Liver (tissue), 9 donors: Measurements from ENCODE around the gene ABHD8. TPM values are rescaled to one million over a fixed set of nuclear protein-coding genes. Genes with fewer than 3 reads are reported as not detected.

Source experiments
- DNase-seq: peaks from one replicate; pipeline ENCODE4 v3.0.0-alpha.2; 2017; ENCODE audit warnings: low spot score
- H3K27ac ChIP-seq, 2 donors: one replicate each; pipeline ENCODE4 v1.7.0; 2013; ENCODE audit warnings: inconsistent platforms in 2 of 2, low read length in 2 of 2, control low read depth in 1 of 2, low read depth in 1 of 2, mild to moderate bottlenecking in 1 of 2
- H3K27me3 ChIP-seq, 4 donors: one replicate each; pipeline versions ENCODE4 v1.6.1 to v1.7.0; 2013; ENCODE audit warnings: low read length in 3 of 4, inconsistent platforms in 1 of 4, mild to moderate bottlenecking in 1 of 4, moderate library complexity in 1 of 4; ENCODE audit not compliant: control insufficient read depth in 4 of 4, insufficient read depth in 4 of 4
- H3K36me3 ChIP-seq, 4 donors: one replicate each; pipeline versions ENCODE4 v1.6.1 to v1.7.0; 2013; ENCODE audit warnings: low read length in 3 of 4, mild to moderate bottlenecking in 3 of 4, low read depth in 1 of 4, moderate library complexity in 1 of 4; ENCODE audit not compliant: control insufficient read depth in 4 of 4, insufficient read depth in 3 of 4
- H3K4me1 ChIP-seq, 4 donors: one replicate each; pipeline versions ENCODE4 v1.6.1 to v1.7.0; 2013; ENCODE audit warnings: low read length in 3 of 4, mild to moderate bottlenecking in 3 of 4, moderate library complexity in 1 of 4; ENCODE audit not compliant: control insufficient read depth in 4 of 4, insufficient read depth in 4 of 4
- H3K4me3 ChIP-seq, 3 donors: one replicate each; pipeline versions ENCODE4 v1.6.1 to v1.7.0; 2013; ENCODE audit warnings: low read length in 3 of 3, control low read depth in 1 of 3, low read depth in 1 of 3, mild to moderate bottlenecking in 1 of 3
- H3K9ac ChIP-seq, 2 donors: one replicate each; pipeline ENCODE4 v1.7.0; 2013; ENCODE audit warnings: low read length in 2 of 2, mild to moderate bottlenecking in 2 of 2, moderate library complexity in 2 of 2, control low read depth in 1 of 2, low read depth in 1 of 2
- H3K9me3 ChIP-seq, 4 donors: one replicate each; pipeline versions ENCODE4 v1.6.1 to v1.7.0; 2013; ENCODE audit warnings: low read length in 3 of 4; ENCODE audit not compliant: control insufficient read depth in 4 of 4
- FOXA1 ChIP-seq: IDR thresholded peaks from 2 replicates; pipeline ENCODE4 v1.6.1; 2016; ENCODE audit warnings: antibody characterized with exemption
- FOXA2 ChIP-seq: IDR thresholded peaks from 2 replicates; pipeline ENCODE4 v1.6.1; 2016; ENCODE audit warnings: antibody characterized with exemption
- HNF4A ChIP-seq, 2 donors: conservative IDR thresholded peaks; 2 replicates each; pipeline ENCODE4 v1.6.1; 2016; ENCODE audit warnings: antibody characterized with exemption in 2 of 2, mild to moderate bottlenecking in 2 of 2
- HNF4G ChIP-seq: IDR thresholded peaks from 2 replicates; pipeline ENCODE4 v1.6.1; 2016; ENCODE audit warnings: antibody characterized with exemption
- JUND ChIP-seq, 2 donors: IDR thresholded peaks; 2 replicates each; pipeline ENCODE4 v1.6.1; 2016; ENCODE audit warnings: antibody characterized with exemption in 2 of 2
- NR2F2 ChIP-seq: IDR thresholded peaks from 2 replicates; pipeline ENCODE4 v1.6.1; 2016; ENCODE audit warnings: antibody characterized with exemption
- RAD21 ChIP-seq, 2 donors: IDR thresholded peaks; 2 replicates each; pipeline ENCODE4 v1.6.1; 2016; ENCODE audit warnings: antibody characterized with exemption in 2 of 2, mild to moderate bottlenecking in 2 of 2
- SP1 ChIP-seq: IDR thresholded peaks from 2 replicates; pipeline ENCODE4 v1.6.1; 2018; ENCODE audit warnings: antibody characterized with exemption, mild to moderate bottlenecking
- YY1 ChIP-seq: IDR thresholded peaks from 2 replicates; pipeline ENCODE4 v1.6.1; 2016; ENCODE audit warnings: antibody characterized with exemption, mild to moderate bottlenecking
- WGBS: extraction: QIAGEN DNeasy Blood & Tissue Kit; methylation state at CpG from one replicate; pipeline ENCODE4 v1.1.7; 2013; 5-methylcytosine and 5-hydroxymethylcytosine counted together
- polyA plus RNA-seq, 2 donors: library from polyadenylated mRNA; stranded (reverse) in 1 of 2; unstranded in 1 of 2; fragments of 200-250 nt in 1 of 2; fragments of >200 nt in 1 of 2; fragmentation: Nextera tagmentation in 1 of 2; extraction: Ambion mirVana in 1 of 2; gene quantifications; one replicate each; pipeline versions ENCODE4 v1.2.1 to v1.2.3, GENCODE V29; 2013 to 2015
- total RNA-seq, 2 donors: library from RNA; depleted of rRNA; stranded (reverse); fragments of >200 nt; gene quantifications; one replicate each; pipeline ENCODE4 v1.2.3, GENCODE V29; 2014
- TF ChIP-seq, protein P1 (sequence below): IDR thresholded peaks from 2 replicates; pipeline ENCODE4 v1.6.1; 2016; ENCODE audit warnings: antibody characterized with exemption
- TF ChIP-seq, protein P2 (sequence below): IDR thresholded peaks from 2 replicates; pipeline ENCODE4 v1.6.1; 2016; ENCODE audit warnings: antibody characterized with exemption
- TF ChIP-seq, protein P3 (sequence below): fragments of 150-350 bp; IDR thresholded peaks from 2 replicates; pipeline ENCODE4 v1.5.1; 2017; ENCODE audit warnings: improper control_type of control experiment, low read depth, low read length; ENCODE audit not compliant: missing input control
- TF ChIP-seq, protein P4 (sequence below): IDR thresholded peaks from 2 replicates; pipeline ENCODE4 v1.6.1; 2016; ENCODE audit warnings: antibody characterized with exemption, mild to moderate bottlenecking
- donor health status: healthy.
- donor health status: healthy.
- donor health status: healthy.
- donor health status: healthy.
- donor health status: healthy.

Gene ABHD8
- total and polyA plus RNA-seq, 4 donors: 6.3 to 26.9 (median 14.4) TPM

DNA sequence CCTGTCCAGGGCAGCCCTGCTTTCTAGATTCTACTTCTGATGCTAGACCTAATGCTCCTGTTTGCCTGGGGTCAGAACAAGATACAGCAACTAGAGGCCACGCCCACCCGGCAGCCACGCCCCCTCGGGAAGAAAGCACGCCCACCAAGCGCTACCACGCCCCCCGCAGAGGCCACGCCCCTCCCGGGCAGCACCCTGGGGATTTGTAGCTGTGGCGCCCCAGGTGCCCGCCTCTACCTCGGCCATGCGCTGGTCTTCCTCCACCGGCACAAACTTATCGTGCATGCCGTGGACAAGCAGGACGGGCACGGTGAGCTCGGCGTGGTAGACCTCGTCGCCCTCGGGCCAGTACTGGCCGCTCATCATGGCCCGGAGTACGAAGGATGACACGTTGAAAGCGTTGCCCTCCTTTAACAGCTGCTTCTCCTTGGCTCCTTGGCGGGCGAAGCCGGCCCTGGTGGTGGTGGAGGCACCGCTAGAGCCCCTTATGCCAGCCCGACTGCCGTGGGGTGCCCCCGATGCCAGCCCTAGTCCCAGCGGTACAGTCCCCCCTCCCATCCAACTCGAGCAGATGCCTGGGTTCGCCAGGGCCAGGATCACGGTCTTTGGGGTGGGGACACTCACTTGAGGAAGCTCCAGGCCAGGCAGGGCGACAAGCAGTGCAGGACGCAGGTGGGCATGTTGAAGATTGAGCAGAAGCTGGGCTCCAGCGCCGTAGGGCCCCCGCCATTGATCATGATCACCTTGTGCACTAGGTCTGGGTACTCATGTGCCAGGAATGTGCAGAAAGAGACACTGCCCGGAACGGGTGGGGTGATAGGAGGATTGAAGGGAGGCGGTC lies 9.0 kb downstream of the ABHD8 start:
- peaks cover 0 to 4% (median 3%) of the 10 kb centered on the region in 4 donors for H3K9me3 ChIP-seq
- 82% methylated on average over 48 of the region's 48 CpGs for WGBS
- TF ChIP-seq HNF4G: no peak
- TF ChIP-seq HNF4A (conservative IDR thresholded peaks at IDR 0.05): no peak
- no peak for TF ChIP-seq FOXA1
- TF ChIP-seq, protein P1, sequence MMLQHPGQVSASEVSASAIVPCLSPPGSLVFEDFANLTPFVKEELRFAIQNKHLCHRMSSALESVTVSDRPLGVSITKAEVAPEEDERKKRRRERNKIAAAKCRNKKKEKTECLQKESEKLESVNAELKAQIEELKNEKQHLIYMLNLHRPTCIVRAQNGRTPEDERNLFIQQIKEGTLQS: no peak
- no peak overlapping the region for H3K9ac ChIP-seq
- DNase-seq: peak; percentile 83
- H3K36me3 ChIP-seq: peaks cover 0 to 9% (median 2%) of the 10 kb centered on the region in 4 donors
- no peak overlapping the region for H3K4me3 ChIP-seq
- H3K27ac ChIP-seq: no peak overlapping the region
- H3K27me3 ChIP-seq: no peaks in the 10 kb centered on the region
- H3K4me1 ChIP-seq: no peaks in the 10 kb centered on the region

DNA sequence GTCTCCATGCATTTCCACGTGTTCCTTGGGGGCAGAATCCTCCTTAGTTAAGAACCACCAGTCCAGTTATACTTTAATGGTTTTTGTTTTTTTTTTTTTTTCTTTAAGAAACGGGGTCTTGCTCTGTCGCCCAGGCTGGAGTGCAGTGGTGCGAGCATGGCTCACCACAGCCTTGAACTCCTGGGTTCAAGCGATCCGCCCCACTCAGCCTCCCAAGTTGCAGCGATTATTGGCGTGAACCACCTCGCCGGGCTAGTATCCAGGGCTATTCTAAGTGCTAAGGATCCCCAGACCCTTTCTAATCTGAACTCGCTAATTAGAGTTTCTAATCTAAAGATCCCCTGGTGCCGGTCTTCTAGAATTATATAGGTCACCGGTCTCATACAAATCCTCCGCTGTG lies 9.6 kb downstream of the ABHD8 start:
- H3K9ac ChIP-seq: no peak overlapping the region
- WGBS: 94% methylated on average over 14 of the region's 14 CpGs
- no peak for DNase-seq
- H3K27ac ChIP-seq: no peak overlapping the region
- H3K9me3 ChIP-seq: peaks cover 0 to 4% (median 3%) of the 10 kb centered on the region in 4 donors
- H3K27me3 ChIP-seq: no peaks in the 10 kb centered on the region
- H3K4me3 ChIP-seq: no peak overlapping the region
- H3K36me3 ChIP-seq: peaks cover 0 to 9% (median 2%) of the 10 kb centered on the region in 4 donors
- TF ChIP-seq, protein P1: no peak
- TF ChIP-seq RAD21 (IDR thresholded peaks at IDR 0.05) (no peak), SP1 (no peak), NR2F2 (no peak)
- TF ChIP-seq, protein P2, sequence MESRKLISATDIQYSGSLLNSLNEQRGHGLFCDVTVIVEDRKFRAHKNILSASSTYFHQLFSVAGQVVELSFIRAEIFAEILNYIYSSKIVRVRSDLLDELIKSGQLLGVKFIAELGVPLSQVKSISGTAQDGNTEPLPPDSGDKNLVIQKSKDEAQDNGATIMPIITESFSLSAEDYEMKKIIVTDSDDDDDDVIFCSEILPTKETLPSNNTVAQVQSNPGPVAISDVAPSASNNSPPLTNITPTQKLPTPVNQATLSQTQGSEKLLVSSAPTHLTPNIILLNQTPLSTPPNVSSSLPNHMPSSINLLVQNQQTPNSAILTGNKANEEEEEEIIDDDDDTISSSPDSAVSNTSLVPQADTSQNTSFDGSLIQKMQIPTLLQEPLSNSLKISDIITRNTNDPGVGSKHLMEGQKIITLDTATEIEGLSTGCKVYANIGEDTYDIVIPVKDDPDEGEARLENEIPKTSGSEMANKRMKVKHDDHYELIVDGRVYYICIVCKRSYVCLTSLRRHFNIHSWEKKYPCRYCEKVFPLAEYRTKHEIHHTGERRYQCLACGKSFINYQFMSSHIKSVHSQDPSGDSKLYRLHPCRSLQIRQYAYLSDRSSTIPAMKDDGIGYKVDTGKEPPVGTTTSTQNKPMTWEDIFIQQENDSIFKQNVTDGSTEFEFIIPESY: no peak
- H3K4me1 ChIP-seq: no peaks in the 10 kb centered on the region

DNA sequence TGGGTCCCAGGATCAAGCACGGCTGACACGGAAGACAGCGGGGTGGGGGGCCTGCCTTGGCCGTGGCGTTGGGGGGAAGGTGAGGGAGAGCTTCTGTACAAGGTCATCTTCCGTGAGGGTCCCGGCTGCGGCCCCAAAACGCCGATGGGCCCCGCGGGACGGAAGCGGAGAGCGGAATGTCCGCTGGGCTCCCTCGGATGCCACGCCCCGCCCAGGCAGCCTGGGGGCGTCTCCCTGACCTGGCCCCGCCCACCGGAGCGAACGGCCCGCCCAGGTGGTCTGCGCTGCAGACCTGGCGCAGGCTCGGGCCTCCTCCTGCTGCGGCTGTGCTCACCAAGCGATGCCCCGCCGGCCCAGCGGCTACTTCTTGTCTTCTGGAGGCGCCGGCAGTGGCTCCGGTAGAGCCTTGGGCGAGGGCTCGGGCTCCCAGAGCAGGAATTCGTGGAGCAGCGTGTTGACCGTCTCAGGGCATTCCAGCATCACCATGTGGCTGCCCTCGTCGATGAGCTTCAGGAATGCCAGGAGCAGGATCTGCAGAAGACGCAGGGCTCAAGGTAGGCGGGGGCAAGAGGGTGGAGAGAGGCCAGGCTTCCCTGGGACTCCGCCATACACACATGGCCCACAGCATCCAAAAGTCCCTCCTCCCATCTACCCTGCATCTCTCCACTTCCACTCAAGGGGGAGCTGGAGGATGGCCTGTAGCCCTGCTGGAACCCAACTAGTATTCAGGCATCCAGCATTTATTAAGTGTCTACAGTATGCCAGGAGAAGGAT lies 10.7 kb downstream of the ABHD8 start:
- Histone ChIP-seq H3K4me3 (peak overlapping the region in 2 of 3 donors; percentile 34 to 44), H3K36me3 (peaks cover 0 to 5% (median 2%) of the 10 kb centered on the region in 4 donors), H3K9me3 (no peaks in the 10 kb centered on the region), H3K4me1 (no peaks in the 10 kb centered on the region), H3K27me3 (no peaks in the 10 kb centered on the region), H3K9ac (peak overlapping the region in 1 of 2 donors; percentile 10), H3K27ac (peak overlapping the region in 1 of 2 donors; percentile 28)
- WGBS: 50% methylated on average over 46 of the region's 46 CpGs
- TF ChIP-seq RAD21 (IDR thresholded peaks at IDR 0.05) (peak; percentile 79 to 84), YY1 (no peak), FOXA2 (no peak), JUND (IDR thresholded peaks at IDR 0.05) (no peak)
- TF ChIP-seq, protein P3, sequence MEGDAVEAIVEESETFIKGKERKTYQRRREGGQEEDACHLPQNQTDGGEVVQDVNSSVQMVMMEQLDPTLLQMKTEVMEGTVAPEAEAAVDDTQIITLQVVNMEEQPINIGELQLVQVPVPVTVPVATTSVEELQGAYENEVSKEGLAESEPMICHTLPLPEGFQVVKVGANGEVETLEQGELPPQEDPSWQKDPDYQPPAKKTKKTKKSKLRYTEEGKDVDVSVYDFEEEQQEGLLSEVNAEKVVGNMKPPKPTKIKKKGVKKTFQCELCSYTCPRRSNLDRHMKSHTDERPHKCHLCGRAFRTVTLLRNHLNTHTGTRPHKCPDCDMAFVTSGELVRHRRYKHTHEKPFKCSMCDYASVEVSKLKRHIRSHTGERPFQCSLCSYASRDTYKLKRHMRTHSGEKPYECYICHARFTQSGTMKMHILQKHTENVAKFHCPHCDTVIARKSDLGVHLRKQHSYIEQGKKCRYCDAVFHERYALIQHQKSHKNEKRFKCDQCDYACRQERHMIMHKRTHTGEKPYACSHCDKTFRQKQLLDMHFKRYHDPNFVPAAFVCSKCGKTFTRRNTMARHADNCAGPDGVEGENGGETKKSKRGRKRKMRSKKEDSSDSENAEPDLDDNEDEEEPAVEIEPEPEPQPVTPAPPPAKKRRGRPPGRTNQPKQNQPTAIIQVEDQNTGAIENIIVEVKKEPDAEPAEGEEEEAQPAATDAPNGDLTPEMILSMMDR: peak; percentile 58
- TF ChIP-seq, protein P4, sequence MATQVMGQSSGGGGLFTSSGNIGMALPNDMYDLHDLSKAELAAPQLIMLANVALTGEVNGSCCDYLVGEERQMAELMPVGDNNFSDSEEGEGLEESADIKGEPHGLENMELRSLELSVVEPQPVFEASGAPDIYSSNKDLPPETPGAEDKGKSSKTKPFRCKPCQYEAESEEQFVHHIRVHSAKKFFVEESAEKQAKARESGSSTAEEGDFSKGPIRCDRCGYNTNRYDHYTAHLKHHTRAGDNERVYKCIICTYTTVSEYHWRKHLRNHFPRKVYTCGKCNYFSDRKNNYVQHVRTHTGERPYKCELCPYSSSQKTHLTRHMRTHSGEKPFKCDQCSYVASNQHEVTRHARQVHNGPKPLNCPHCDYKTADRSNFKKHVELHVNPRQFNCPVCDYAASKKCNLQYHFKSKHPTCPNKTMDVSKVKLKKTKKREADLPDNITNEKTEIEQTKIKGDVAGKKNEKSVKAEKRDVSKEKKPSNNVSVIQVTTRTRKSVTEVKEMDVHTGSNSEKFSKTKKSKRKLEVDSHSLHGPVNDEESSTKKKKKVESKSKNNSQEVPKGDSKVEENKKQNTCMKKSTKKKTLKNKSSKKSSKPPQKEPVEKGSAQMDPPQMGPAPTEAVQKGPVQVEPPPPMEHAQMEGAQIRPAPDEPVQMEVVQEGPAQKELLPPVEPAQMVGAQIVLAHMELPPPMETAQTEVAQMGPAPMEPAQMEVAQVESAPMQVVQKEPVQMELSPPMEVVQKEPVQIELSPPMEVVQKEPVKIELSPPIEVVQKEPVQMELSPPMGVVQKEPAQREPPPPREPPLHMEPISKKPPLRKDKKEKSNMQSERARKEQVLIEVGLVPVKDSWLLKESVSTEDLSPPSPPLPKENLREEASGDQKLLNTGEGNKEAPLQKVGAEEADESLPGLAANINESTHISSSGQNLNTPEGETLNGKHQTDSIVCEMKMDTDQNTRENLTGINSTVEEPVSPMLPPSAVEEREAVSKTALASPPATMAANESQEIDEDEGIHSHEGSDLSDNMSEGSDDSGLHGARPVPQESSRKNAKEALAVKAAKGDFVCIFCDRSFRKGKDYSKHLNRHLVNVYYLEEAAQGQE: no peak
- TF ChIP-seq, protein P2: no peak
- peak; percentile 86 for DNase-seq
